ENCODE measurements around the gene ACAP3.

ACAP3 gene

DNA sequence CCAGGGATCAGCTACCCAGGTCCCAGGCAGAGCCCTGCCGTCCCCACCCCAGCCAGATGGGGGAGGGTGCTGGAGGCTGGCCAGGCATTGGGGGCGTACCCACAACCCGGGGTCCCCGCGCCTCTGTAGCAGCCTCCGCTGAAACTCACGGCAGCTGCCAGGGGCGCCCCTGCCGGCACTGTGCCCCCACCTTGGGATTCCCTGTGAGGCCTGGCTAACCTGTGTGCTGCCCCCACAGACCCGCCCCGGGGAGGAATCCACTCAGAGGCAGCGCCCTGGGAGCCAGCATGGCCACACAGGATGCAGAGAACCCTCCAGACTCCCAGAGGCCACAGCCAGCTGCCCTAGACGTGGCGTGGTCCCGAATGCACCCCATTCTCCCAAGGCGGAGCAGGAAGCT, 37.7 kb upstream of the ACAP3 start:
- no peak for DNase-seq (ENCODE audit: low read depth)

DNA sequence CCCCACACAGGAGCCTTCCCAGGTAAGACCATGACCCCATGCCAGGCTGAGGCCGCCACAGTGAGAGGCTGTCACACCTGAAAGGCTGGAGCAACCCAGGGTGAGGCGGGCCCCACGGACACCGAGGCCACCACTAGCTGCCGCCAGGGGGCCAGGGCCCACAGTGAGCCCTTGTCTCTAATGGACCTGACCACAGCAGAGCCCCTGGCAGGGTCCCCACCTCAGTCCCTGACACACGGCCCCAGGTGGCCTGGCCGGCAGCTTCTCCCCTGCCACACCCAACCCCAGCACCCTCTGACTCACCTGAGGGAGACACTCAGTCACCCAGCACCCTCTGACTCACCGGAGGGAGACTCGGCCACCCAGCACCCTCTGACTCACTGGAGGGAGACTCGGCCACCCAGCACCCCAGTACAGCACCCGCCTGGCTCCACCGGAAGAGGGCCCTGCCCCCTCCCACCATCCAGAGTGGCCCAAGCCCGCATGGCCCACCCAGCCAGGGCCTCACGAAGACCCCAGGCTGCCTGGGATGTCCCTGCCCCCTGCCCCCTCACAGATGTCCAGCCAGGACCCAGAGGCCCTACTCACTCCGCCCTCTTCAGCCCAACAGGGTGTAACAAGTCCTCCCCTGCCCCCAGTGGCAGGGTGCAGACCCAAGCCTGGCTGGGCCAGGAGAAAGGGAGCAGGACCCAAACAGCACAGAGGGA, 37.1 kb upstream of the ACAP3 start:
- peak; percentile 20 for DNase-seq (ENCODE audit: low read depth)

GRCh38 chr1:1343811-1344421, 36.2 kb upstream of the ACAP3 start:
- no peak for DNase-seq (ENCODE audit: low read depth)

GRCh38 chr1:1342584-1343115, 34.9 kb upstream of the ACAP3 start:
- DNase-seq (ENCODE audit: low read depth), result no peak

- no peak for DNase-seq (ENCODE audit: low read depth)
Measured at GRCh38 chr1:1342061-1342562, 34.4 kb upstream of the ACAP3 start.

- no peak for DNase-seq (ENCODE audit: low read depth)
Measured at GRCh38 chr1:1341549-1342021, 33.9 kb upstream of the ACAP3 start.

GRCh38 chr1:1340791-1341548, 33.2 kb upstream of the ACAP3 start:
- DNase-seq (ENCODE audit: low read depth), result no peak

DNA sequence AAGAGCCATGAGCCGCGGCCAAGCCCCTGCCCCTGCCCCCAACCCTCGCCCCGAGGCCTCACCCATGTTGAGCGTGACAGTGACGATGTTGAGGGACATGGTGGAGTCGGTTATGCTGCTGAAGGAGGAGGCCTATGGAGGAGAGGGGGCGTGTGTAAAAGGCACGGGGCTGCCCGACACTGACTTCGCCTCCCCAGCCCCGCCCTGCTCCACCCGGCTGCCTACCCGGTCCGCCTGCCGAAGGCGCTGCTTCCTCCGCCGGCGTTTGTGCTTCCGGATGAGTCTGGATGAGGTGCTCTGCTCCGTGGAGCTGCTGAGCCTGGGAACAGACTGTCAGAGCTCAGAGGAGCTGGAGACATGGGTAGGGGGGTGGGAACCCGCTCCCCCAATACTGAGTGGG, 32.5 kb upstream of the ACAP3 start:
- no peak for DNase-seq (ENCODE audit: low read depth)

- DNase-seq (ENCODE audit: low read depth), result no peak
Measured at GRCh38 chr1:1338278-1338677, 30.5 kb upstream of the ACAP3 start.

GRCh38 chr1:1337793-1338147, 30.0 kb upstream of the ACAP3 start:
- DNase-seq (ENCODE audit: low read depth), result no peak

- no peak for DNase-seq (ENCODE audit: low read depth)
Measured at GRCh38 chr1:1336931-1337792, 29.4 kb upstream of the ACAP3 start.

DNA sequence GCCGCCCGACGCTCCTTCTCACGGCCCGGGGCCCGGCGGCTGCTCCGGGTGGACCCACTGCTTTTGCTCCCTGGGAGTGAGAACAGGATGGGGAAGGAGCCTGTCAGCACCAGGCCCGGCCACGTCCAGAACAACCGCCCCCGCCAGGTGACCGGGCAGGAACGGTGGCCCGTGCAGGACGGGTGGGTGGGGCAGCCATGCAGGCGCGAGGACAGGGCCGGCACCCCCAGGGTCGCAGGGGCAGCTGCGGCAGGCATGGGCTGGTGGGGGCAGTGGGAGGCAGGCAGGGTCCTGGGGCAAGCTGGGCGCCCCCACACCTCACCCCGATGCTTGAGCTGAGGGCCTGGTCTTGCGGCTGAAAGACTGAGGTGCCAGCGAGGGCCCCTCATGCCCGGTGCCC, 28.7 kb upstream of the ACAP3 start:
- DNase-seq (ENCODE audit: low read depth), result no peak

DNA sequence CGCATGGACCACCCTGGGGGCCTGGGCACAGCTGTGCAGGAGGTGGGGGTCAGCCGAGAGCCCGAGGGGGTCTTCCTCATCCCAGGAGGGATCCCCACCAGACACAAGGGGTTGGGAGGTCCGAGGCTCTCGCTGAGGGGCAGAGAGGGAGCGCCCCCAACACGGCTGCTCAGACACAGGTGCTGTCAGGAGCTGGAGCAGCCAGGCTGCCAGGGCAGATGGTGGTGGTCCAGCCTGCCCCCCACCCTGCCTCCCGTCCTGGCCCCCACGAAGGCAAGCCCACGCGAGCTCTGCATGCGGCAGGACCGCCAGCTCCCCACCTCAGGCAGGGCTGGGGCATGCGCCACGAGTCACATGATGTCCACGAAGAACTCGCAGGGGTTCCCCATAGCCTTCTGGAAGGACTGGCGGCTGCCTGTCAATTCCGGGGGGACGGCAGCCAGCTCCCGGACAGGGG, 28.1 kb upstream of the ACAP3 start:
- DNase-seq (ENCODE audit: low read depth), result no peak

GRCh38 chr1:1335283-1335682, 27.6 kb upstream of the ACAP3 start:
- DNase-seq (ENCODE audit: low read depth), result no peak

DNA sequence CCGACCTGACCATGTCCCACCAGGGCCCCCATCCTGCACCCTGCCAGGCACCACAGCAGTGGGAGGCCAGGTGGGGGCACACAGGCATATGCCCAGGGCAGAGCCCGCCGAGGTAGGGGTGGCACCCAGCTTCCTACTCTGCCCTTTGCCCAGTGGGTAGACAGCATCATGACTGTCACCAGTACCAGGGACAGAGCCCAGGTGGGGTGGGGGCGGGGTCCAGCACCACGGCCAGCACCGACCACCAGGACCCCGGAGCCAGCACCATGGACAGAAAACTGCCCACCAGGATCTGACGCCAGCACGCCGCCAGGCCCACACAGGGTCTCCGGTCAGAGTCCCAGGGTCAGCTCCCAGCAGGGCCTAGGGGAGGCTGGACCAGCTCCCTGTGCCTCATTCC, 27.1 kb upstream of the ACAP3 start:
- no peak for DNase-seq (ENCODE audit: low read depth)

DNA sequence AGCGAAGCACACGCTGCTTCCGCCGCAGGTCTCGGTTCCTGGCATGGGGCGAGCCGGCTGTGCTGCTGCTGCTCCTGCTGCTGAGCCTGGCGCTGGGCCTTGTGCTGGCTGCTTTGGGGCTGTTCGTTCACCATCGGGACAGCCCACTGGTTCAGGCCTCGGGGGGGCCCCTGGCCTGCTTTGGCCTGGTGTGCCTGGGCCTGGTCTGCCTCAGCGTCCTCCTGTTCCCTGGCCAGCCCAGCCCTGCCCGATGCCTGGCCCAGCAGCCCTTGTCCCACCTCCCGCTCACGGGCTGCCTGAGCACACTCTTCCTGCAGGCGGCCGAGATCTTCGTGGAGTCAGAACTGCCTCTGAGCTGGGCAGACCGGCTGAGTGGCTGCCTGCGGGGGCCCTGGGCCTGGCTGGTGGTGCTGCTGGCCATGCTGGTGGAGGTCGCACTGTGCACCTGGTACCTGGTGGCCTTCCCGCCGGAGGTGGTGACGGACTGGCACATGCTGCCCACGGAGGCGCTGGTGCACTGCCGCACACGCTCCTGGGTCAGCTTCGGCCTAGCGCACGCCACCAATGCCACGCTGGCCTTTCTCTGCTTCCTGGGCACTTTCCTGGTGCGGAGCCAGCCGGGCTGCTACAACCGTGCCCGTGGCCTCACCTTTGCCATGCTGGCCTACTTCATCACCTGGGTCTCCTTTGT, 26.0 kb upstream of the ACAP3 start:
- DNase-seq (ENCODE audit: low read depth), result no peak

- DNase-seq (ENCODE audit: low read depth), result no peak
Measured at GRCh38 chr1:1332774-1333480, 25.2 kb upstream of the ACAP3 start.

DNA sequence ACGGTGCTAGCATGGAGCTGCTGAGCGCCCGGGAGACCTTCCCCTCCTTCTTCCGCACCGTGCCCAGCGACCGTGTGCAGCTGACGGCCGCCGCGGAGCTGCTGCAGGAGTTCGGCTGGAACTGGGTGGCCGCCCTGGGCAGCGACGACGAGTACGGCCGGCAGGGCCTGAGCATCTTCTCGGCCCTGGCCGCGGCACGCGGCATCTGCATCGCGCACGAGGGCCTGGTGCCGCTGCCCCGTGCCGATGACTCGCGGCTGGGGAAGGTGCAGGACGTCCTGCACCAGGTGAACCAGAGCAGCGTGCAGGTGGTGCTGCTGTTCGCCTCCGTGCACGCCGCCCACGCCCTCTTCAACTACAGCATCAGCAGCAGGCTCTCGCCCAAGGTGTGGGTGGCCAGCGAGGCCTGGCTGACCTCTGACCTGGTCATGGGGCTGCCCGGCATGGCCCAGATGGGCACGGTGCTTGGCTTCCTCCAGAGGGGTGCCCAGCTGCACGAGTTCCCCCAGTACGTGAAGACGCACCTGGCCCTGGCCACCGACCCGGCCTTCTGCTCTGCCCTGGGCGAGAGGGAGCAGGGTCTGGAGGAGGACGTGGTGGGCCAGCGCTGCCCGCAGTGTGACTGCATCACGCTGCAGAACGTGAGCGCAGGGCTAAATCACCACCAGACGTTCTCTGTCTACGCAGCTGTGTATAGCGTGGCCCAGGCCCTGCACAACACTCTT, 24.5 kb upstream of the ACAP3 start:
- DNase-seq (ENCODE audit: low read depth), result no peak

DNA sequence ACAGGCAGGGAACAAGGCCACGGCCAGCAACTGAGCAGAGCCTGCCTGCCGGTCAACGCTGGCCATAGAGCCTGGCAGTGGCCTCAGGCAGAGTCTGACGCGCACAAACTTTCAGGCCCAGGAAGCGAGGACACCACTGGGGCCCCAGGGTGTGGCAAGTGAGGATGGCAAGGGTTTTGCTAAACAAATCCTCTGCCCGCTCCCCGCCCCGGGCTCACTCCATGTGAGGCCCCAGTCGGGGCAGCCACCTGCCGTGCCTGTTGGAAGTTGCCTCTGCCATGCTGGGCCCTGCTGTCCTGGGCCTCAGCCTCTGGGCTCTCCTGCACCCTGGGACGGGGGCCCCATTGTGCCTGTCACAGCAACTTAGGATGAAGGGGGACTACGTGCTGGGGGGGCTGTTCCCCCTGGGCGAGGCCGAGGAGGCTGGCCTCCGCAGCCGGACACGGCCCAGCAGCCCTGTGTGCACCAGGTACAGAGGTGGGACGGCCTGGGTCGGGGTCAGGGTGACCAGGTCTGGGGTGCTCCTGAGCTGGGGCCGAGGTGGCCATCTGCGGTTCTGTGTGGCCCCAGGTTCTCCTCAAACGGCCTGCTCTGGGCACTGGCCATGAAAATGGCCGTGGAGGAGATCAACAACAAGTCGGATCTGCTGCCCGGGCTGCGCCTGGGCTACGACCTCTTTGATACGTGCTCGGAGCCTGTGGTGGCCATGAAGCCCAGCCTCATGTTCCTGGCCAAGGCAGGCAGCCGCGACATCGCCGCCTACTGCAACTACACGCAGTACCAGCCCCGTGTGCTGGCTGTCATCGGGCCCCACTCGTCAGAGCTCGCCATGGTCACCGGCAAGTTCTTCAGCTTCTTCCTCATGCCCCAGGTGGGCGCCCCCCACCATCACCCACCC, 23.6 kb upstream of the ACAP3 start, which contains the start of gene TAS1R3:
TAS1R3 (plus strand) TSS at position 213 of the 898 bp plus-strand sequence; CDS start at position 279, 66 bp downstream.
- DNase-seq (ENCODE audit: low read depth), result no peak

Data from activated T-helper 1 cell treated with Interleukin-2 at 50 U/mL for 16 hours (primary cell).